OCI-LY7 (cell line): ENCODE measurements around the gene TMEM63A.

Source experiments
- CTCF ChIP-seq: fragments of 200-600 bp; sonication (generic); conservative IDR thresholded peaks from 2 replicates; pipeline ENCODE4 v1.5.1; 2014; ENCODE audit warnings: mild to moderate bottlenecking, antibody characterized with exemption, low read length, moderate library complexity, mixed read lengths
- EZH2phosphoT487 ChIP-seq: fragments of 200-600 bp; sonication (generic); IDR thresholded peaks from 2 replicates; pipeline ENCODE4 v1.6.1; 2018; ENCODE audit warnings: low read depth, borderline replicate concordance, mild to moderate bottlenecking, mixed run types, antibody characterized with exemption, low read length, moderate library complexity, mixed read lengths

- TF ChIP-seq CTCF, result no peak
- no peak for TF ChIP-seq EZH2phosphoT487
These were observed 23.0 kb downstream of the TMEM63A start for GRCh38 chr1:225859151-225859550.
